ENCODE measurements around the gene EXOC4.

GRCh38 chr7:134078991-134079390 lies 826.1 kb downstream of the EXOC4 start:
- no peak for TF ChIP-seq EZH2 (IDR thresholded peaks at IDR 0.05; ENCODE audit: borderline replicate concordance, low read length)
- TF ChIP-seq CTCF (IDR thresholded peaks at IDR 0.05; ENCODE audit: low read length): no peak

Measured in OCI-LY1 (cell line).